T-helper 1 cell (primary cell): Measurements from ENCODE around the gene MARVELD2.

ENCODE experiments used
- DNase-seq, 5 donors: peaks; one replicate each; pipeline ENCODE4 v3.0.0-alpha.2; 2012 to 2020

The MARVELD2 gene

GRCh38 chr5:69493396-69494133 lies 78.6 kb downstream of the MARVELD2 start:
- DNase-seq = no peak
